MM.1S (cell line): ENCODE measurements around the gene PRRT1.

Source experiments
- DNase-seq: peaks from one replicate; pipeline ENCODE4 v3.0.0-alpha.2; 2015
- H2AFZ ChIP-seq: fragments of 300-600 bp; sonication (generic); 2 replicates; pipeline ENCODE4 v1.6.0; 2016; ENCODE audit warnings: antibody characterized with exemption, low read length
- H3F3A ChIP-seq: fragments of 300-600 bp; sonication (generic); 2 replicates; pipeline ENCODE4 v1.6.1; 2016; ENCODE audit warnings: mild to moderate bottlenecking, antibody characterized with exemption, low read length, moderate library complexity, mixed read lengths; ENCODE audit not compliant: insufficient read depth
- H3K27ac ChIP-seq: fragments of 300-600 bp; sonication (generic); 2 replicates; pipeline ENCODE4 v1.5.1; 2016; ENCODE audit warnings: mild to moderate bottlenecking, low read length
- H3K27me3 ChIP-seq: fragments of 300-600 bp; sonication (generic); replicated peaks from 2 replicates; pipeline ENCODE4 v1.6.0; 2016; ENCODE audit warnings: low read length; ENCODE audit not compliant: insufficient read depth
- H3K36me3 ChIP-seq: fragments of 300-600 bp; sonication (generic); replicated peaks from 2 replicates; pipeline ENCODE4 v1.6.1; 2016; ENCODE audit warnings: mild to moderate bottlenecking, low read length, mixed read lengths; ENCODE audit not compliant: insufficient read depth
- H3K4me1 ChIP-seq: fragments of 300-600 bp; sonication (generic); 2 replicates; pipeline ENCODE4 v1.6.1; 2016; ENCODE audit warnings: low read length, mixed read lengths
- H3K4me2 ChIP-seq: fragments of 300-600 bp; sonication (generic); 2 replicates; pipeline ENCODE4 v1.6.0; 2016; ENCODE audit warnings: low read depth, low read length
- H3K4me3 ChIP-seq: fragments of 300-600 bp; sonication (generic); 2 replicates; pipeline ENCODE4 v1.5.1; 2016; ENCODE audit warnings: low read length, mixed read lengths
- H3K79me2 ChIP-seq: fragments of 300-600 bp; sonication (generic); 2 replicates; pipeline ENCODE4 v1.6.1; 2016; ENCODE audit warnings: mixed run types, low read length, mixed read lengths
- H3K9ac ChIP-seq: fragments of 300-600 bp; sonication (generic); 2 replicates; pipeline ENCODE4 v1.6.1; 2016; ENCODE audit warnings: low read length, mixed read lengths
- H3K9me2 ChIP-seq: fragments of 300-600 bp; sonication (generic); replicated peaks from 2 replicates; pipeline ENCODE4 v1.6.1; 2016; ENCODE audit warnings: mild to moderate bottlenecking, low read length, mixed read lengths; ENCODE audit not compliant: insufficient read depth
- H3K9me3 ChIP-seq: fragments of 300-600 bp; sonication (generic); replicated peaks from 2 replicates; pipeline ENCODE4 v1.6.1; 2016; ENCODE audit warnings: mild to moderate bottlenecking, low read length, mixed read lengths; ENCODE audit not compliant: insufficient read depth
- H4K20me1 ChIP-seq: fragments of 300-600 bp; sonication (generic); 2 replicates; pipeline ENCODE4 v1.6.1; 2016; ENCODE audit warnings: mild to moderate bottlenecking, low read length, moderate library complexity, mixed read lengths; ENCODE audit not compliant: insufficient read depth
- CTCF ChIP-seq: fragments of 300-600 bp; sonication (generic); IDR thresholded peaks from 2 replicates; pipeline ENCODE4 v1.5.1; 2016; ENCODE audit warnings: antibody characterized with exemption, low read length, mixed read lengths
- EZH2 ChIP-seq: fragments of 300-600 bp; sonication (generic); optimal IDR thresholded peaks from 2 replicates; pipeline ENCODE3; 2017; ENCODE audit warnings: low read depth, mild to moderate bottlenecking, antibody characterized with exemption, low read length, mixed read lengths
- EZH2phosphoT487 ChIP-seq: fragments of 300-600 bp; sonication (generic); IDR thresholded peaks from 2 replicates; pipeline ENCODE4 v1.6.1; 2018; ENCODE audit warnings: antibody characterized with exemption, low read length

PRRT1 gene

DNA sequence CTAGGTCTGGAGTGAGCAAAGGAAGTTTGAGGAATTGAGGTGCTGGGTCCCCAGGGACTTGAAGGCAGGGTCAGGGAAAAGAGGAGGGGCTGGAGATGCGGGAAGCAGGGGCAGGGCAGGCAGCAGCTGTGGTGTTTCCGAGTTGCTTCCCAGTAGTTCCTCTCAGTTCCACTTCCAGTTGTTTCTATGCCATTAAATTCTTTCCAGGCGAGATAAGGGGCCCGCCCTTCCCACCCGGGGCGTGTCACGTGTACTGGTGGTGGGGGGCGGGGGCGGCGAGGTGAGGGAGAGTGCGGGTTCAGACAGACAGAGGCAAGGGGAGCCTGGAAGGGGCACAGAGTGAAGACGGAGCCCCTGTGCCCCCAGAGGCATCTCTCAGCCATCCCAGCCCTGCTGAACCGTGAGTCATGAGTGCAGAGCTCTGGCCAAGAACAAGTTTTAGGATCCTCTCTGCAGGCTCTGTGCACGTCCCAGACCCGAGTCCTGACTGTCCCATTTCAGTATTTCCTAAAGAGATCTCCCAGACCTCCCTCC lies 43.6 kb downstream of the PRRT1 start:
- Histone ChIP-seq H3K36me3 (no peaks in the 10 kb centered on the region), H3K9ac (no peak overlapping the region), H3K4me2 (no peak overlapping the region)

GRCh38 chr6:32107406-32107805 lies 44.3 kb downstream of the PRRT1 start:
- no peaks in the 10 kb centered on the region for H3K4me1 ChIP-seq
- H2AFZ ChIP-seq, result no peak overlapping the region
- no peak for DNase-seq
- no peaks in the 10 kb centered on the region for H3F3A ChIP-seq
- TF ChIP-seq EZH2phosphoT487 (no peak), EZH2 (no peak), CTCF (no peak)
- H3K27ac ChIP-seq, result no peak overlapping the region
- no peaks in the 10 kb centered on the region for H3K9me3 ChIP-seq
- H3K9me2 ChIP-seq, result no peaks in the 10 kb centered on the region
- H3K9ac ChIP-seq, result no peak overlapping the region
- no peaks in the 10 kb centered on the region for H3K79me2 ChIP-seq
- no peak overlapping the region for H3K4me3 ChIP-seq
- no peak overlapping the region for H3K4me2 ChIP-seq
- no peaks in the 10 kb centered on the region for H4K20me1 ChIP-seq
- H3K27me3 ChIP-seq, result peaks cover 64% of the 10 kb centered on the region
- H3K36me3 ChIP-seq, result no peaks in the 10 kb centered on the region

More for the DNA sequence above, 43.6 kb downstream of the PRRT1 start:
- DNase-seq, result no peak
- H3K9me2 ChIP-seq, result no peaks in the 10 kb centered on the region
- H3F3A ChIP-seq, result no peaks in the 10 kb centered on the region
- no peaks in the 10 kb centered on the region for H3K79me2 ChIP-seq
- TF ChIP-seq EZH2 (no peak), CTCF (no peak)
- no peaks in the 10 kb centered on the region for H4K20me1 ChIP-seq
- no peaks in the 10 kb centered on the region for H3K4me1 ChIP-seq
- H3K9me3 ChIP-seq, result no peaks in the 10 kb centered on the region
- H2AFZ ChIP-seq, result no peak overlapping the region
- H3K27me3 ChIP-seq, result peaks cover 58% of the 10 kb centered on the region
- H3K4me3 ChIP-seq, result no peak overlapping the region
- no peak overlapping the region for H3K27ac ChIP-seq

GRCh38 chr6:32105433-32105832 lies 46.3 kb downstream of the PRRT1 start:
- Histone ChIP-seq H3K9me3 (no peaks in the 10 kb centered on the region), H3K4me2 (no peak overlapping the region), H4K20me1 (no peaks in the 10 kb centered on the region), H3K9me2 (no peaks in the 10 kb centered on the region), H3K36me3 (no peaks in the 10 kb centered on the region), H3K4me1 (no peaks in the 10 kb centered on the region), H3K79me2 (no peaks in the 10 kb centered on the region), H3F3A (no peaks in the 10 kb centered on the region), H3K4me3 (no peak overlapping the region), H3K27ac (no peak overlapping the region), H2AFZ (no peak overlapping the region), H3K27me3 (peaks cover 78% of the 10 kb centered on the region), H3K9ac (no peak overlapping the region)
- no peak for DNase-seq
- TF ChIP-seq EZH2, result no peak
- TF ChIP-seq EZH2phosphoT487, result no peak
- no peak for TF ChIP-seq CTCF
